Effector memory CD4-positive, alpha-beta T cell (primary cell): ENCODE results near the gene PTPRN.

Experiments used
- DNase-seq, 3 donors: peaks; one replicate each; pipeline ENCODE4 v3.0.0-alpha.2; 2020
- H3K27ac ChIP-seq: 2 replicates; pipeline ENCODE4 v1.7.0; 2013; ENCODE audit warnings: mild to moderate bottlenecking, low read length, moderate library complexity; ENCODE audit not compliant: insufficient read depth, poor library complexity, severe bottlenecking
- H3K27me3 ChIP-seq: replicated peaks from 2 replicates; pipeline ENCODE4 v1.7.0; 2013; ENCODE audit warnings: mild to moderate bottlenecking, low read length; ENCODE audit not compliant: insufficient read depth, control insufficient read depth, poor library complexity, severe bottlenecking
- H3K36me3 ChIP-seq: 2 replicates; pipeline ENCODE4 v1.7.0; 2013; ENCODE audit warnings: mild to moderate bottlenecking, low read length, moderate library complexity; ENCODE audit not compliant: control insufficient read depth, insufficient read depth
- H3K4me1 ChIP-seq: 2 replicates; pipeline ENCODE4 v1.7.0; 2013; ENCODE audit warnings: low read length, mild to moderate bottlenecking; ENCODE audit not compliant: control insufficient read depth, insufficient read depth, poor library complexity, severe bottlenecking
- H3K4me3 ChIP-seq: 2 replicates; pipeline ENCODE4 v1.7.0; 2013; ENCODE audit warnings: low read length, low read depth, mild to moderate bottlenecking; ENCODE audit not compliant: insufficient read depth, poor library complexity, severe bottlenecking
- H3K9me3 ChIP-seq: 2 replicates; pipeline ENCODE4 v1.7.0; 2013; ENCODE audit warnings: mild to moderate bottlenecking, low read length, moderate library complexity; ENCODE audit not compliant: control insufficient read depth

The PTPRN gene

DNA sequence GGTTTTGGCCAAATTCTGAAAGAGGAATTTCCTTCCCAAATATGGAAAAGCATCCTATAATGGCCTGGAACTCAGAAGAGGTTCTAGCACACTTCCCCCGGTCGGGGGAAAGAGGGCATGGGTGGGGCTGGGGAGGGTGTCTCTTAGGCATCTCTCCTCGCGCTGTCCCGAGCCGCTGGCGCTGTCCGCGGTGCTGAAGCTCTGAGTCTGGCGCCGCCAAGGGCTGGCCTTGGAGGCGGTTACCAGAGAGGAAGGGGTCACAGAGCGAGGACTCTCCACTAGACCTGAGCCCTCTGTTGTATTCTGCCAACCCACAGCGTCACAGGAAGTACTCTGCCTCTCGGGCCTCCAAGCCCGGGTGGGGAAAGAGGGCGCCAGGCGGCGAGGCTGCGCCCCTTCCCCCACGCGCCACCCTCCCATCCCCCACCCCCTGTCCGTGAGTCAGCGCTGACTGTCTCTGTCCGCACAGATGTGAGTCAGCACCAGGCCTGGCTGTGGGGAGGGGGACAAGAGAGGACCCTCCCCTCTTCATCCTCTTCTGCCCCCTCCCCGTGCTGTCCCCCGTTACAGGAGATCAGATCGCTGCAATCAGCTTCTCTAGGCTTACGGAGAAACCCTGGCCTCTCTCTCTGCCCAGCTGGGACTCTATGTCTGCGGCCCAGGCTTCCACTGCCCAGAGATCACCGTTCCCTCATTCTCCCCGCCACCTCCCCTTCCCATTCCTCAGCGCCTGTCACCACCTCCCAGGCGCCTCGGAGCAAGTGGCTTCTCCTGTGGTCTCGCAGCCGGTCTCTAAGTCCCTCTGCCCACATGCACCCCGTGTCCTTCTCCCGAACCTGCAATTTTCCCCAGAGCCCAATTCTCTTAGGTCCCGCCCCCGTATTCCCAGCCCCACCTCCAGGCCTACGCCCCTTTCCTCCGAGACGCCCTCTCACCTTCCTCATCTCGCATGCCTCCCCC, 779 bp downstream of the PTPRN start:
- Histone ChIP-seq H3K27ac (no peak overlapping the region), H3K4me3 (no peak overlapping the region), H3K36me3 (no peaks in the 10 kb centered on the region), H3K9me3 (no peaks in the 10 kb centered on the region), H3K27me3 (peaks cover 29% of the 10 kb centered on the region), H3K4me1 (no peaks in the 10 kb centered on the region)
- peak in 2 of 3 donors; percentile 31 to 32 for DNase-seq

DNA sequence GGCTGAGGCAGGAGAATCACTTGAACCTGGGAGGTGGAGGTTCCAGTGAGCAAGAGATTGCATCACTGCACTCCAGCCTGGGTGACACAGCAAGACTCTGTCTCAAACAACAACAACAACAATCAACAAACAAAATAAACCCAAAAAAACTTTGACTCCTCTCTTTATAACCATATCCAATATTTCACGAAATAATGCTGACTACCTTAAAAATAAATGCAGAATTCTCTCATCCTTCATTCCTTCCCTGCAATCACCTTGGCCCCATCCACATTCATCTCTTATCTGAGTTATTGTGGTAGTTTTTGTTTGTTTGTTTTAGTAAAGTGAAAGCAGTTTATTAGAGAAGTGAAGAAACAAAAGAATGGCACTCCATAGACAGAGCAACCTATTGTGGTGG, 3.2 kb downstream of the PTPRN start:
- peaks cover 29% of the 10 kb centered on the region for H3K27me3 ChIP-seq
- no peak for DNase-seq
- no peaks in the 10 kb centered on the region for H3K36me3 ChIP-seq

DNA sequence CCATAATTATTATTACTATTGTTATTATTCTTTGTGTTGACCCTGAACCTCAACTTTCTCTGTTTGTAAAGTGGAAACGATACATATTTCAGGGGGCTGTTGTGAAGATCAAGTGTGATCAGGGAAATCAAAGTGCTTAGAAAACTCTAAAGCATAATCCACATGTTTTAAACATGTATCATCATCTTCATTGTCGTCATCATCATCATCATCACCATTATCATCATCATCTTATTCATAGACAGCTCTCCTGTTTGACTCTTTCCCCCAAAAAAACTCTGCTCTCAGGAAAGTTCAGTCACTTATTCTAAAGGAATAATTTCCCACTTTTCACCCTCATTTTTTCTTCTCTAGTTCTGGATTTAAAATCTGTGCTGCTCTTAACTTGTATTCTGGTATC, 5.0 kb downstream of the PTPRN start:
- Histone ChIP-seq H3K27me3 (peaks cover 17% of the 10 kb centered on the region), H3K4me1 (no peaks in the 10 kb centered on the region), H3K36me3 (no peaks in the 10 kb centered on the region), H3K9me3 (no peaks in the 10 kb centered on the region), H3K4me3 (no peak overlapping the region), H3K27ac (no peak overlapping the region)
- DNase-seq: no peak

More for the DNA sequence above, 3.2 kb downstream of the PTPRN start:
- H3K27ac ChIP-seq: no peak overlapping the region
- no peaks in the 10 kb centered on the region for H3K4me1 ChIP-seq
- H3K9me3 ChIP-seq: no peaks in the 10 kb centered on the region
- H3K4me3 ChIP-seq: no peak overlapping the region

DNA sequence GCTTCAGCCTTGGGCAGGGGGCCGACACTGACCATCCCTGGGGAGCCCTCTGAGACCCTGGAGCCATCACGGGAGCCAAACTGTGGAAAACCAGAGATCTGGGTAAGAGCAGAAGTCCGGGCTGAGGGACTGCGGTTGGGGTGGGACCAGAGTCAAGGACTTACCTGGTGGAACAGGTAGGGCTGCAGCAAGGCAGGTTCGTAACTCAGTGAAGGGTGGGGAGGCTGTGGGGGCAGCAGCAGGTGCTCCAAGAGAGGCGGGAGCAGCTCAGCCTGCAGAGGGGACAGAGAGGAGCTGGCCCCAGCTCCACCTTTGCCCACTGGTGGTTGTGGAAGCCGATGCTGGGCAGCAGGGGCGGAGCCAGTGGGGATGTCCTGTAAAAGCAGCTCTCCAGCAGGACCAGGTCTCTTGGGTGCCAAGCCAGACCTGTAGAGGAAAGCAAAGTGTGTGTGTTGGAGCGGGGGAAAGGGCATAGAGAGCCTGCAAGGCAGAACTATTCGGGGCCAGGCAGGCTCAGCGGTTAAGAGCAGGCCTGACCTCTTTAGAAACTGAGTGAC, 6.7 kb downstream of the PTPRN start:
- Histone ChIP-seq H3K4me1 (no peaks in the 10 kb centered on the region), H3K27ac (no peak overlapping the region), H3K36me3 (no peaks in the 10 kb centered on the region), H3K9me3 (no peaks in the 10 kb centered on the region), H3K27me3 (peaks cover under 1% of the 10 kb centered on the region), H3K4me3 (no peak overlapping the region)
- DNase-seq: no peak

DNA sequence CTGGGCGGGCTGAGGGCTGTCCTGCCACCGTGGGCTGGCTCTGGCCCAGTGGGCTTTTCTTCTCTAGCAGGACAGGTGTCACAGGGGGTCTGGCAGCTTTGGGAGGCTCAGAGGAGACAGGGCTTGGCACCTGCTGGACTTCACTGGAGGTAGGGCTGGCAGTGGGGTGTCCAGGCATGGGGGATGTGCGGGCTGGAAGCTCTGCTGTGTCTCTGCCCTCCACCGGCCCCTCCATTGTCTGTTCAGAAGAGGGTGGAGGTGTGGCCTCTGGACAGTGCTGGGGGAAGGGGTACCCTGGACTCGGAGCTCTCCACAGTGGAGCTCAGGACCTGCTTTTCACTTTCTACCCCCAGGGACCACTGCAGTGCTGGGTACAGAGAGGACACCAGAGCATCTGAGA, 9.2 kb downstream of the PTPRN start:
- no peaks in the 10 kb centered on the region for H3K36me3 ChIP-seq
- no peak for DNase-seq
- no peak overlapping the region for H3K4me3 ChIP-seq
- no peaks in the 10 kb centered on the region for H3K9me3 ChIP-seq
- no peak overlapping the region for H3K27ac ChIP-seq
- peaks cover 3% of the 10 kb centered on the region for H3K4me1 ChIP-seq
- H3K27me3 ChIP-seq: no peaks in the 10 kb centered on the region

DNA sequence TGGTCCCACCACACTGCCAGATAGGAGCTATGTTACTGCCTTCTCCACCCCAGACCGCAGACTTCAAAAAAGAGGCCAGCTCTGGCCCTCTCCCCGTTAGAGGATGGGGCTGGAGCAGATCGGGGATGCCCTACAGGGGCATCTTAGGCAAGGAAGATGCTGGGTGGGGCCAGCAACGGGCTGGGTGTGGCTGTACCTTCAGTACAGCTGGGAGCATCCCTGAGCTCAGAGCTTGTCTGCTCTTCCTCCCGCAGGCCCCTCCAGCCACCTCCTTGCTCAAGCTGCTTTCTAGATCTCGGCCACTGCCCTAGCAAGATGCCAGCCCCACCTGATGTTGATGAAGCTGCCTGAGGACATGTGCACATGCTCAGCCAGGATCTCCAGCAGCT, 9.8 kb downstream of the PTPRN start:
- Histone ChIP-seq H3K4me3 (no peak overlapping the region), H3K4me1 (peaks cover 4% of the 10 kb centered on the region), H3K9me3 (no peaks in the 10 kb centered on the region), H3K36me3 (no peaks in the 10 kb centered on the region), H3K27me3 (no peaks in the 10 kb centered on the region), H3K27ac (no peak overlapping the region)
- no peak for DNase-seq

DNA sequence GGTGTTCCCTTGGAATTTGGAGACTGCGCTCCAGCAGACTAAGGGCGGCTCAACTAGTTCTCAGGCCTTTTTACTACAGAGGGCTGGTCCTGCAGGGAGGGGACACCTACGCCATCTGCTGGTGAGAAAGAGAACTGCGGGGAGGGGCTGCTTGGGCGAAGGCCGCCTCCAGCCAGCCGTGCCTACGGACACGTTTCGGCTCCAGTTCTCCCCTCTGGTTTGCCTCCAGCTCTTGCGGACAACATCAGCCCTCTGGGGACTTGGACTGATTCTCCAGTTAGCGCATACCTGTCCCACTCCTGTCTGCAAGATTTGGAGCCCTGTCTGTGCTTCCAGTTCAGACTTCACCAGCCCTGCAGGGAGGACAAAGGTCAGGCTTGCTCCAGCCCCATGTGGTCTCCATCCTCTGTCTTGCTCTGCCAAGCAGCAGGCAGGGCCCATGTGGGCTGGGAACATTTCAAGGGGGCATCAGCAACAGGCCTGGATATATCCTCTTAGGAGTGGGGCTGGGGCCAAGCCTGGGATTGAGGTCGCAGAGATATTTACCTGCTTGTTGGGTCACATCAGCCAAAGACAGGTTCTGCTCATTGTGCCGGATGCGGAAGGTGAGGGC, 10.3 kb downstream of the PTPRN start:
- Histone ChIP-seq H3K36me3 (no peaks in the 10 kb centered on the region), H3K27ac (no peak overlapping the region), H3K4me3 (no peak overlapping the region), H3K4me1 (peaks cover 4% of the 10 kb centered on the region), H3K27me3 (no peaks in the 10 kb centered on the region), H3K9me3 (no peaks in the 10 kb centered on the region)
- DNase-seq: peak; percentile 72 to 78 (median 77)

DNA sequence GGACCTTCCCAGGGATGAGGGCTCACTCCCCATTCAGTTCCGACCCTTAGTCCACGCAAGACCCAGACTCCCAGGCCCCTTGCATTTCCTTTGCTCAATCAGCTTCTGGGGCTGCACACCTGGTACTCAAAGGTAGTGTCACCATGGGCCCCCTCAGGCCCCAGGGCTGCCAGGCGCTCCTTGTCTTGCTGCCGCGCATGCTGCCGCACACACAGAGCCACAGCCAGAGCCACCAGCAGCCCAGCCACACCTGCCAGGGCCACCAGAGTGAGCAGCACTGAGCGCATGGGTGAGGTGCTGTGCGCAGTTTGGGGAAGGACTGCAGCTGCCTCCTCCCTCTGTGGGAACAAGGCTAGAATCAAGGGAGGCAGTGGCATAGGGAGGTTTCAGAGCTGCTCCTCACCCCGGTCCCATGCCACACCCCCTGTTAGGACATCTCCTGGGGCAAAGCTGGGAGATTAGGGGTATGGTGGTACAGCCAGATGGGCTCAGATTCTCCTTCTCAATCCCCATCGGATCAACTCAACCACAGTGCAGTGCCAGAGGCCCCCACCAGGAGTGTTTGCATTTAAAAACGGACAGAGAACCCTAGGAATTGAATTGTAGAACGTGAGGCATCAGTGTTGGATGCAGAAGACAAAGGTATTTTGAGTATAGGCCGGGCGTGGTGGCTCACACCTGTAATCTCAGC, 11.3 kb downstream of the PTPRN start:
- Histone ChIP-seq H3K36me3 (no peaks in the 10 kb centered on the region), H3K27ac (no peak overlapping the region), H3K4me3 (no peak overlapping the region), H3K9me3 (no peaks in the 10 kb centered on the region), H3K4me1 (peaks cover 4% of the 10 kb centered on the region), H3K27me3 (no peaks in the 10 kb centered on the region)
- no peak for DNase-seq

DNA sequence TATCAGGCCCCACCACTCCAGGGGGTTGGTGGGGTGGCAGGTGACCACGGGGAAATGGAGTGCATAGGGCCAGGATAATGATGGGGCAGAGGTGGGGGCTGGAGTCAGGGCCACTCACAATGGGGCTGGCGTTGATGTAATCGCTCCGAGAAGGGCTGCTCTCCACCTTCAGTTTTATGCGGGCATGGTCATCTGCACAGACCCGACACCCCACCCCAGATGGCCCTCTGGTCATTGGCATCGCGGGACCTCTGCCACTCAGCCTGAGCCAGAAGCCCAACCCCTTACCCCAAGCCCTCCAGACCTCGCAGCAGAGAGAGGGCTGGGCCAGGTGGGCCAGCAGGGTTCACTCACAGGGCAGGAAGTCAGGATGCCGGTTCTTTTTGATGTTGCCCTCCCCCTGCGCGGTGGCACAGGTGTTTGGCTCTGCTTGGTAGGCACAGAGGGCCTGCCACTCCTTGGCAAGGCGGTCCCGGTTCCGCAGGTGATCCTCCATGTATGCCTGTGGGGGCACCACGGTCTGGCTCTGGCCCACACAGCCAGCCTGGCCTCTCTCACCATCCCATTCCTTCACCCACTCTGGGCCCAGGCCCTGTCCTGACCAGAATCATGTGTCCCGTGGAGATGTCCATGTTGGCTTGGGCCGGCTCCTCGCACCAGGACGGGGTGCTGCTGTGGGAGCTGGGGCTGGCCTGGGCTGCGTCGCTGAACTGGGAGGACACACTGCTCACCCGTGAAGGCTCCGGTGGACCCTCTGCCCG, 12.4 kb downstream of the PTPRN start:
- no peak overlapping the region for H3K4me3 ChIP-seq
- DNase-seq: no peak
- H3K27me3 ChIP-seq: no peaks in the 10 kb centered on the region
- H3K36me3 ChIP-seq: no peaks in the 10 kb centered on the region
- H3K4me1 ChIP-seq: peaks cover 4% of the 10 kb centered on the region
- H3K9me3 ChIP-seq: no peaks in the 10 kb centered on the region
- no peak overlapping the region for H3K27ac ChIP-seq
